NCI-H774 (cell line): Measurements from ENCODE around the gene PTPRR.

Experiments
- DNase-seq: peaks from one replicate; lab custom pipeline; 2025; lab: John Stamatoyannopoulos, UW

Gene PTPRR

GRCh38 chr12:70695361-70696023 is 225.0 kb downstream of the PTPRR start:
- DNase-seq, result no peak

- no peak for DNase-seq
Observed at GRCh38 chr12:70692681-70693288, 227.8 kb downstream of the PTPRR start.

GRCh38 chr12:70691018-70691672 is 229.4 kb downstream of the PTPRR start:
- no peak for DNase-seq

- no peak for DNase-seq
Observed at GRCh38 chr12:70686907-70687306, 233.6 kb downstream of the PTPRR start.

- DNase-seq, result no peak
Observed at GRCh38 chr12:70686299-70686698, 234.2 kb downstream of the PTPRR start.

GRCh38 chr12:70683976-70684375 is 236.6 kb downstream of the PTPRR start:
- no peak for DNase-seq

GRCh38 chr12:70671698-70672097 is 248.8 kb downstream of the PTPRR start:
- no peak for DNase-seq

- DNase-seq, result no peak
Observed at GRCh38 chr12:70670948-70671347, 249.6 kb downstream of the PTPRR start.

GRCh38 chr12:70667253-70667652 is 253.3 kb downstream of the PTPRR start:
- DNase-seq, result no peak

GRCh38 chr12:70666364-70666763 is 254.2 kb downstream of the PTPRR start:
- no peak for DNase-seq

GRCh38 chr12:70664465-70664881 is 256.1 kb downstream of the PTPRR start:
- DNase-seq, result no peak

- no peak for DNase-seq
Observed at GRCh38 chr12:70663838-70664237, 256.7 kb downstream of the PTPRR start.

- no peak for DNase-seq
Observed at GRCh38 chr12:70661466-70662161, 258.9 kb downstream of the PTPRR start.

- DNase-seq, result no peak
Observed at GRCh38 chr12:70660620-70661219, 259.8 kb downstream of the PTPRR start.

GRCh38 chr12:70660002-70660604 is 260.4 kb downstream of the PTPRR start:
- no peak for DNase-seq

GRCh38 chr12:70659077-70659606 is 261.4 kb downstream of the PTPRR start:
- no peak for DNase-seq

GRCh38 chr12:70657616-70658286 is 262.8 kb downstream of the PTPRR start:
- DNase-seq, result no peak

- no peak for DNase-seq
Observed at GRCh38 chr12:70652451-70652850, 268.1 kb downstream of the PTPRR start.

GRCh38 chr12:70648831-70649230 is 271.7 kb downstream of the PTPRR start:
- DNase-seq, result no peak

- DNase-seq, result no peak
Observed at GRCh38 chr12:70648191-70648590, 272.3 kb downstream of the PTPRR start.

- DNase-seq, result no peak
Observed at GRCh38 chr12:70646850-70647249, 273.7 kb downstream of the PTPRR start.
